DND-41 (cell line): ENCODE measurements around the gene TMEM242.

Experiments
- ATAC-seq: fragments of 200-7000 bp; cut with Tn5 transposase; 3 replicates; pipeline ENCODE4 v1.9.1; 2021; ENCODE audit warnings: low read depth; ENCODE audit not compliant: insufficient read depth
- DNase-seq: peaks from one replicate; pipeline ENCODE4 v3.0.0-alpha.2; 2020
- H2AFZ ChIP-seq: 2 replicates; pipeline ENCODE4 v1.6.0; 2012; ENCODE audit warnings: low read depth, low read length
- H3K27ac ChIP-seq: 2 replicates; pipeline ENCODE4 v1.5.1; 2012; ENCODE audit warnings: low read length, inconsistent platforms
- H3K27me3 ChIP-seq: fragments of 200-600 bp; sonication (generic); 2 replicates; pipeline ENCODE4 v1.6.0; 2012; ENCODE audit warnings: low read length, mild to moderate bottlenecking, inconsistent platforms; ENCODE audit not compliant: insufficient read depth, poor library complexity
- H3K36me3 ChIP-seq: 2 replicates; pipeline ENCODE4 v1.5.1; 2012; ENCODE audit warnings: low read length, inconsistent platforms; ENCODE audit not compliant: insufficient read depth
- H3K4me1 ChIP-seq: 2 replicates; pipeline ENCODE4 v1.5.1; 2012; ENCODE audit warnings: mild to moderate bottlenecking, low read length; ENCODE audit not compliant: insufficient read depth
- H3K4me2 ChIP-seq: 2 replicates; pipeline ENCODE4 v1.6.0; 2012; ENCODE audit warnings: mild to moderate bottlenecking, moderate library complexity, low read length, inconsistent platforms; ENCODE audit not compliant: insufficient read depth
- H3K4me3 ChIP-seq, 2 experiments: fragments of 200-600 bp in 1 of 2; shearing (Covaris generic) in 1 of 2; 2 replicates each; pipeline ENCODE4 v1.5.1; 2012 to 2016; ENCODE audit warnings: inconsistent platforms in 2 of 2, low read length in 2 of 2, mild to moderate bottlenecking in 2 of 2, low read depth in 1 of 2, moderate library complexity in 1 of 2
- H3K79me2 ChIP-seq: 2 replicates; pipeline ENCODE4 v1.6.0; 2012; ENCODE audit warnings: low read length, inconsistent platforms; ENCODE audit not compliant: insufficient read depth
- H3K9ac ChIP-seq: 2 replicates; pipeline ENCODE4 v1.6.0; 2012; ENCODE audit warnings: low read depth, mild to moderate bottlenecking, inconsistent platforms, low read length, moderate library complexity
- H3K9me3 ChIP-seq: 2 replicates; pipeline ENCODE4 v1.5.1; 2012; ENCODE audit warnings: low read length, moderate library complexity, mild to moderate bottlenecking, inconsistent platforms; ENCODE audit not compliant: insufficient read depth, severe bottlenecking
- H4K20me1 ChIP-seq: 2 replicates; pipeline ENCODE4 v1.6.0; 2012; ENCODE audit warnings: low read length; ENCODE audit not compliant: insufficient read depth
- CTCF ChIP-seq: IDR thresholded peaks from 2 replicates; pipeline ENCODE4 v1.5.1; 2012; ENCODE audit warnings: borderline replicate concordance, low read length, moderate library complexity, mild to moderate bottlenecking; ENCODE audit not compliant: poor library complexity, severe bottlenecking; ENCODE audit errors: extremely low read depth
- EZH2 ChIP-seq: IDR thresholded peaks from 3 replicates; pipeline ENCODE4 v1.6.1; 2012; ENCODE audit warnings: borderline replicate concordance, low read depth, mild to moderate bottlenecking, moderate library complexity, low read length, inconsistent platforms; ENCODE audit not compliant: severe bottlenecking

Gene TMEM242

GRCh38 chr6:157300006-157300405 is 23.3 kb downstream of the TMEM242 start:
- no peak overlapping the region for H2AFZ ChIP-seq
- H3K27me3 ChIP-seq: no peaks in the 10 kb centered on the region
- no peak overlapping the region for H3K9ac ChIP-seq
- no peaks in the 10 kb centered on the region for H3K79me2 ChIP-seq
- no peak for TF ChIP-seq EZH2
- TF ChIP-seq CTCF: no peak
- H3K4me1 ChIP-seq: no peaks in the 10 kb centered on the region
- no peaks in the 10 kb centered on the region for H3K36me3 ChIP-seq
- no peak overlapping the region for H3K4me2 ChIP-seq
- no peaks in the 10 kb centered on the region for H3K9me3 ChIP-seq
- ATAC-seq (no peak), DNase-seq (no peak)
- H3K4me3 ChIP-seq: no peak overlapping the region
- no peaks in the 10 kb centered on the region for H4K20me1 ChIP-seq
- H3K27ac ChIP-seq: no peak overlapping the region

GRCh38 chr6:157298216-157298724 is 25.0 kb downstream of the TMEM242 start:
- Histone ChIP-seq H3K27ac (no peak overlapping the region), H3K4me2 (no peak overlapping the region), H3K9ac (no peak overlapping the region), H4K20me1 (no peaks in the 10 kb centered on the region), H2AFZ (no peak overlapping the region), H3K4me1 (no peaks in the 10 kb centered on the region), H3K36me3 (no peaks in the 10 kb centered on the region), H3K27me3 (no peaks in the 10 kb centered on the region), H3K9me3 (no peaks in the 10 kb centered on the region), H3K4me3 (no peak overlapping the region), H3K79me2 (no peaks in the 10 kb centered on the region)
- TF ChIP-seq EZH2 (no peak), CTCF (no peak)
- no peak for DNase-seq
- no peak for ATAC-seq

- H3K36me3 ChIP-seq: peaks cover 10% of the 10 kb centered on the region; the same call in 1 of the 2 replicates
- H3K4me2 ChIP-seq: no peak overlapping the region
- H3K4me3 ChIP-seq: no peak overlapping the region
- H3K27me3 ChIP-seq: no peaks in the 10 kb centered on the region
- H4K20me1 ChIP-seq: 0 out of 2 replicates have a peak, but pooled peaks cover 2% of the 10 kb centered on the region
- H3K9me3 ChIP-seq: no peaks in the 10 kb centered on the region
- H3K4me1 ChIP-seq: no peaks in the 10 kb centered on the region
- no peak overlapping the region for H3K9ac ChIP-seq
- no peak overlapping the region for H3K27ac ChIP-seq
- TF ChIP-seq CTCF: no peak
- TF ChIP-seq EZH2: no peak
- no peak for ATAC-seq
- H2AFZ ChIP-seq: no peak overlapping the region
- H3K79me2 ChIP-seq: no peaks in the 10 kb centered on the region
- no peak for DNase-seq
These were observed 28.7 kb downstream of the TMEM242 start for GRCh38 chr6:157294654-157295053.
